ENCODE data around the gene KDM4C. TPM values are rescaled to one million over a fixed set of nuclear protein-coding genes. Genes with fewer than 3 reads are reported as not detected.
A peak's percentile ranks its signal among the peaks of the same experiment; 100 is the strongest.

Gene KDM4C
- total RNA-seq, 1 donor from 2014 or later: 63.5 TPM

DNA sequence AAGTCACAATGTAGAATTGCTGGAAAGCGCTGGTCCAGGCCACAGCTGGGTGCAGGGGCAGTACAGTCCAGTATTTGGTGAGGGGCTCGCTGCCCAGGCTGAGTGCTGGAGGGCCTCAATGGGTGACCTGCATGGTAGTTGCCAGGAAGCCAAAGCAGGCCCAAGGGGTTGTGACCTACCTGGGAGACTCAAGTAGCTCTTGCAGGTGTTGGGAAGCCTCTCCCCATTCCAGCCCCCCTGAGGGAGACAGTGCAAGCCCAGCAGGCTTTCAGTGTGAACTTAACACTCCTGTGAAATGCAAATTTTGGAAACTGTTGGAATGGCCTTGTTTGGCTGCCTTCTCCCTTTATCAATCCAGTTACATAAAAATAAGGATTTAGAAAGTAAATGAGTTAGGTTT lies 13.9 kb downstream of the KDM4C start:
- no peak for DNase-seq
- H3K27me3 Mint-ChIP-seq (ENCODE audit: unreplicated experiment): no peaks in the 10 kb centered on the region
- H3K9me3 Mint-ChIP-seq (ENCODE audit: unreplicated experiment): no peaks in the 10 kb centered on the region
- TF ChIP-seq, protein P1, sequence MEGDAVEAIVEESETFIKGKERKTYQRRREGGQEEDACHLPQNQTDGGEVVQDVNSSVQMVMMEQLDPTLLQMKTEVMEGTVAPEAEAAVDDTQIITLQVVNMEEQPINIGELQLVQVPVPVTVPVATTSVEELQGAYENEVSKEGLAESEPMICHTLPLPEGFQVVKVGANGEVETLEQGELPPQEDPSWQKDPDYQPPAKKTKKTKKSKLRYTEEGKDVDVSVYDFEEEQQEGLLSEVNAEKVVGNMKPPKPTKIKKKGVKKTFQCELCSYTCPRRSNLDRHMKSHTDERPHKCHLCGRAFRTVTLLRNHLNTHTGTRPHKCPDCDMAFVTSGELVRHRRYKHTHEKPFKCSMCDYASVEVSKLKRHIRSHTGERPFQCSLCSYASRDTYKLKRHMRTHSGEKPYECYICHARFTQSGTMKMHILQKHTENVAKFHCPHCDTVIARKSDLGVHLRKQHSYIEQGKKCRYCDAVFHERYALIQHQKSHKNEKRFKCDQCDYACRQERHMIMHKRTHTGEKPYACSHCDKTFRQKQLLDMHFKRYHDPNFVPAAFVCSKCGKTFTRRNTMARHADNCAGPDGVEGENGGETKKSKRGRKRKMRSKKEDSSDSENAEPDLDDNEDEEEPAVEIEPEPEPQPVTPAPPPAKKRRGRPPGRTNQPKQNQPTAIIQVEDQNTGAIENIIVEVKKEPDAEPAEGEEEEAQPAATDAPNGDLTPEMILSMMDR (IDR thresholded peaks at IDR 0.05; ENCODE audit: partially characterized antibody, unreplicated experiment): no peak
- H3K4me3 Mint-ChIP-seq (ENCODE audit: unreplicated experiment): no peak overlapping the region
- no peaks in the 10 kb centered on the region for H3K36me3 Mint-ChIP-seq (ENCODE audit: unreplicated experiment)
- peaks cover 4% of the 10 kb centered on the region for H3K4me1 Mint-ChIP-seq (ENCODE audit: low read depth, unreplicated experiment)
- no peak overlapping the region for H3K27ac Mint-ChIP-seq (ENCODE audit: unreplicated experiment)

DNA sequence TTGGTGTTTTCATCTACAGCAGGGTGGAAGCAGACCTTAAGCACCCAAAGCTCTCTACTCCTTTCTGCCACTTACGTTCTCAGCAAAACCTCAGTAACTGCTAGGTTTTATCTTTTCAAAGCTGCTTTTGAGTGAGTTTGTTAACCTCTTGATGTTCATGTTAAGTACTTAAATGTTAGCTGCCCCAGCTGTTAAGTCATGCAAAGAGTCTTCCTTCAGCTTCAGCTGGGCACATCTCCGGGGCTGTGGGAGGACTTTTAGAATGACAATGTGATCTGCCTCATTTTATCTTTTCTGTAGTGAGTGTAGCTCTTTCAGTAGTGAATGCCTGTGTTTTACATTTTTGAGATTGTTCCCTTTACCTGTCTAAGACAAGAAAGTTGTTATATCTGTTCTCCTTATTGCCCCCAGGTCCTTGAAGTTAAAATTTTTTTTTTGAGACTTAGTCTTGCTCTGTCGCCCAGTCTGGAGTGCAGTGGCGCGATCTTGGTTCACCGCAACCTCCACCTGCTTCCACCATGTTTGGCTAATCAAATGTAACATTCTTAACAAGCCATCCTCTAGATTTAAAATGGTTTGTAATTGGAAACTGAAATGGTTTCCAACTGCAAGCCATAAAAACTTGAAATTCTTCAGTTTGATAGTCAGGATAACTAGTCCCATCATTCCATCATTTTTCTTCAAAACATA lies 19.6 kb downstream of the KDM4C start:
- TF ChIP-seq, protein P1 (IDR thresholded peaks at IDR 0.05; ENCODE audit: partially characterized antibody, unreplicated experiment): no peak
- H3K4me3 Mint-ChIP-seq (ENCODE audit: unreplicated experiment): no peak overlapping the region
- H3K27ac Mint-ChIP-seq (ENCODE audit: unreplicated experiment): no peak overlapping the region
- H3K9me3 Mint-ChIP-seq (ENCODE audit: unreplicated experiment): peaks cover under 1% of the 10 kb centered on the region
- DNase-seq: no peak
- no peaks in the 10 kb centered on the region for H3K36me3 Mint-ChIP-seq (ENCODE audit: unreplicated experiment)
- peaks cover under 1% of the 10 kb centered on the region for H3K27me3 Mint-ChIP-seq (ENCODE audit: unreplicated experiment)
- H3K4me1 Mint-ChIP-seq (ENCODE audit: low read depth, unreplicated experiment): peaks cover 20% of the 10 kb centered on the region

DNA sequence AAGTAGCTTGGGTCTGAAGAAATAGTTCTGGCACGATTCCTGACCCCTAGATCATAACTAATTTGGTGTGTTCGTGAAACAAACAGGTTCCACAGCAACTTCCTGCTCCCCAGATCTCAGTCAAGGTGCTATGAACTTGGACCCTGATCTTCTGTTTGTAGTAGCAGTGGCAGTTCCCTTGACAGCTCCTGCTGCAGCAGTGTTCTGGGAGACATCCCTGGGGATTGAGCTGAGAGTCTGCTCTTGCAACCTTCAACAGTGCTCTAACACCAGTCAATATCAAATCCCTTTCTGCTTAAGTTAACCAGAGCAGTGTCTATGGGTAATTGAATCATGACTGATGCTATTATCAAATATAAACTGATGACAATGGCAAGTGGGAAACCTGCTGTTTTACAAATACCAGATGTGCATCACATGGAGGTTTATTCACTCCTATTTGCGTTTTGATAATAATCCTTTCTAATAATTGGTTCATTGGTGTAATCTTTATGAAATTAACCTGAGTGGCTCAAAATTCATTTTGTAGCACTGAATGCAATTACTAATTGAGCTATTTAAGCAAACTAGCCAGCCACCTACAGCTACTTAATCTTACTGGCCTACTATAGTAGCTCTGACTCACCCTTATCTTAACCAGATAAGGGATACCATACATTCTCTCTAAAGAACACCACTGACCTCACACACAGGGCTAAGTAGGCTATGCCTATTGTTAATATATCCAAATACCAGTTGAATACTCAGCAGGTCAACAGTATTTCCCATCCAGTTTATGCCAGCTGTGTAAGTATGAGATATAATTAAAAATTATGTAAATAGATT lies 21.9 kb downstream of the KDM4C start:
- H3K27ac Mint-ChIP-seq (ENCODE audit: unreplicated experiment): peak overlapping the region; percentile 75
- peaks cover 2% of the 10 kb centered on the region for H3K9me3 Mint-ChIP-seq (ENCODE audit: unreplicated experiment)
- H3K27me3 Mint-ChIP-seq (ENCODE audit: unreplicated experiment): peaks cover 6% of the 10 kb centered on the region
- no peak overlapping the region for H3K4me3 Mint-ChIP-seq (ENCODE audit: unreplicated experiment)
- DNase-seq: no peak
- peaks cover 35% of the 10 kb centered on the region for H3K4me1 Mint-ChIP-seq (ENCODE audit: low read depth, unreplicated experiment)
- TF ChIP-seq, protein P1 (IDR thresholded peaks at IDR 0.05; ENCODE audit: partially characterized antibody, unreplicated experiment): no peak
- no peaks in the 10 kb centered on the region for H3K36me3 Mint-ChIP-seq (ENCODE audit: unreplicated experiment)

DNA sequence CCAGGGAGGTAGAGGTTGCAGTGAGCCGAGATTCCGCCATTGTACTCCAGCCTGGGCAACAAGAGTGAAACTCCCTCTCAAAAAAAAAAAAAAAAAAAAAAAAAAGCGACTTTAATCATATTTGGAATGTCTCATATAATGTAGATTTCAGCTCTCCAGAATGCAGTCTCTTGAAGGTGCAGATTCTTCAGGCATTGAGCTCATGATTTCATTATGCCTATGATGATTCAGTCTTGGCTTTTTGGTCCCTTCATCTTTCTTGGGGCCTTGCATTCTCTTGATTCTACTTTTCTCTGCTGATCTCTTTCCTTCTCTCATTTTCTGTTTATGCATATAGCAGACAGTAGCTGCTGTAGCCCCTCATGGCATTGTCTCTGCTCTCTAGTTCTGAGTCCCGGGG lies 22.9 kb downstream of the KDM4C start:
- TF ChIP-seq, protein P1 (IDR thresholded peaks at IDR 0.05; ENCODE audit: partially characterized antibody, unreplicated experiment): no peak
- H3K27ac Mint-ChIP-seq (ENCODE audit: unreplicated experiment): peak overlapping the region; percentile 45
- no peak for DNase-seq
- no peak overlapping the region for H3K4me3 Mint-ChIP-seq (ENCODE audit: unreplicated experiment)
- peaks cover 35% of the 10 kb centered on the region for H3K4me1 Mint-ChIP-seq (ENCODE audit: low read depth, unreplicated experiment)
- peaks cover 2% of the 10 kb centered on the region for H3K9me3 Mint-ChIP-seq (ENCODE audit: unreplicated experiment)
- no peaks in the 10 kb centered on the region for H3K36me3 Mint-ChIP-seq (ENCODE audit: unreplicated experiment)
- peaks cover 6% of the 10 kb centered on the region for H3K27me3 Mint-ChIP-seq (ENCODE audit: unreplicated experiment)

DNA sequence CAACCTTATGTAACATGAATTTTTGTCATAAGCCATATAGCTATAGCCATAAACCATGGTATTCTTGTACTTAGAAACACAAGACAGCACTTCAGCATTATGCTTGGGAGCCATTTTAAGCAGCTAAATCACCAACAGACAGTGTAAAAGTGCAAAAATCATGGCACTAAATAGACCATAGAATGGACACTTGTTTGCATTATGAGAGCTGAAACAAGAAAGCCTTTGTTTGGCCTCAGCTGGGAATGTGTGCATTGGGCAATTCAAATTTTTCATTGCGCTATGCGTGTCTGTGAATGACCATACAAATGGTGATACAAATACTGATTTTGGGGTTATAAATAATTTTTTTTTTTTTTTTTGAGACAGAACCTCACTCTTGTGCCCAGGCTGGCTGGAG lies 23.7 kb downstream of the KDM4C start:
- Mint-ChIP-seq H3K9me3 (ENCODE audit: unreplicated experiment) (peaks cover 2% of the 10 kb centered on the region), H3K27me3 (ENCODE audit: unreplicated experiment) (peaks cover 6% of the 10 kb centered on the region), H3K36me3 (ENCODE audit: unreplicated experiment) (no peaks in the 10 kb centered on the region), H3K4me3 (ENCODE audit: unreplicated experiment) (no peak overlapping the region), H3K4me1 (ENCODE audit: low read depth, unreplicated experiment) (peaks cover 35% of the 10 kb centered on the region), H3K27ac (ENCODE audit: unreplicated experiment) (no peak overlapping the region)
- TF ChIP-seq, protein P1 (IDR thresholded peaks at IDR 0.05; ENCODE audit: partially characterized antibody, unreplicated experiment): no peak
- DNase-seq: no peak
